Umbilical cord (tissue), 2 donors: ENCODE results near the gene JAML. TPM values are rescaled to one million over a fixed set of nuclear protein-coding genes. Genes with fewer than 3 reads are reported as not detected.

Experiments used
- DNase-seq: peaks from one replicate; pipeline ENCODE4 v3.0.0-alpha.2; 2015; ENCODE audit warnings: low spot score
- total RNA-seq: library from RNA; depleted of rRNA; stranded (reverse); fragments of >200 nt; gene quantifications from one replicate; pipeline ENCODE4 v1.2.3, GENCODE V29; 2014; ENCODE audit warnings: low replicate concordance; ENCODE audit not compliant: insufficient read depth

The JAML gene
- 18.8 TPM for total RNA-seq

- DNase-seq: no peak
These were observed at the start of gene JAML for GRCh38 chr11:118224511-118225188. Gene JAML, minus strand, starts transcription at chr11:118225011. Its CDS starts 10,145 bp downstream, at chr11:118214866.

GRCh38 chr11:118274186-118274585 is 49.4 kb upstream of the JAML start:
- no peak for DNase-seq

GRCh38 chr11:118272001-118272400 is 47.2 kb upstream of the JAML start:
- DNase-seq: no peak

- DNase-seq: no peak
These were observed 42.7 kb upstream of the JAML start for GRCh38 chr11:118267486-118267885.

GRCh38 chr11:118265954-118266353 is 41.1 kb upstream of the JAML start:
- DNase-seq: no peak

- no peak for DNase-seq
These were observed 40.0 kb upstream of the JAML start for GRCh38 chr11:118264569-118265465.

GRCh38 chr11:118263695-118264568 is 39.1 kb upstream of the JAML start, which contains the start of gene MPZL2:
Gene MPZL2, minus strand, starts transcription at chr11:118264297. Its CDS starts 144 bp downstream, at chr11:118264153.
- peak; percentile 84 for DNase-seq

- no peak for DNase-seq
These were observed 38.3 kb upstream of the JAML start for GRCh38 chr11:118263112-118263511.

- DNase-seq: no peak
These were observed 35.5 kb upstream of the JAML start for GRCh38 chr11:118260353-118260752.

GRCh38 chr11:118259138-118259537 is 34.3 kb upstream of the JAML start:
- no peak for DNase-seq

- no peak for DNase-seq
These were observed 33.6 kb upstream of the JAML start for GRCh38 chr11:118258410-118258809.

GRCh38 chr11:118252688-118253087 is 27.9 kb upstream of the JAML start:
- DNase-seq: no peak

GRCh38 chr11:118251858-118252652 is 27.2 kb upstream of the JAML start, which contains the start of gene MPZL3:
Gene MPZL3, minus strand, starts transcription at chr11:118252365. Its CDS starts 71 bp downstream, at chr11:118252294.
- DNase-seq: peak; percentile 94

- no peak for DNase-seq
These were observed 22.2 kb upstream of the JAML start for GRCh38 chr11:118247041-118247440.

GRCh38 chr11:118245936-118246562 is 21.2 kb upstream of the JAML start:
- no peak for DNase-seq

GRCh38 chr11:118243993-118244762 is 19.4 kb upstream of the JAML start:
- no peak for DNase-seq

GRCh38 chr11:118243161-118243560 is 18.4 kb upstream of the JAML start:
- no peak for DNase-seq

- DNase-seq: no peak
These were observed 16.9 kb upstream of the JAML start for GRCh38 chr11:118241764-118242098.

- DNase-seq: peak; percentile 74
These were observed 16.4 kb upstream of the JAML start for GRCh38 chr11:118240999-118241763.
